ENCODE data around the gene TNFRSF18. TPM values are rescaled to one million over a fixed set of nuclear protein-coding genes. Genes with fewer than 3 reads are reported as not detected.

The TNFRSF18 gene
- total and polyA plus RNA-seq, 2 donors = 0.77 TPM; not detected in 1

DNA sequence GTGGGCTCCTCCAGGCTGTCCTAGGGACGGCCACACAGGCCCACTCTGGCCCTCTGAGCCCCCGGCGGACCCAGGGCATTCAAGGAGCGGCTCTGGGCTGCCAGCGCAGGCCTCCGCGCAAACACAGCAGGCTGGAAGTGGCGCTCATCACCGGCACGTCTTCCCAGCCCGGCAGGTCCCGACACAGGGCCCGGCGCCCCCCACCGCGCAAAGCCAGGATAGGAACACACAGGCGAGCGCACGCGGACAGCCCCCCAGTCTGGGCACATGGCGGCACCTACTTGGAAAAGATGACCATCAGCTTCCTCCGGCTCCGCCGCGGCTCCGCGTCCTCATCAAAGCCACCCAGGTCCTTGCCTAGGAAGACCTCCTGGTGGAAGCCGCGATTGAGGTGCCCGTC lies 21.8 kb upstream of the TNFRSF18 start:
- Histone ChIP-seq H3K4me1 (ENCODE audit: insufficient read depth) (no peaks in the 10 kb centered on the region), H3K27ac (ENCODE audit: low read depth) (no peak overlapping the region), H3K4me3 (ENCODE audit: low read depth, low read length) (no peak overlapping the region), H3K36me3 (ENCODE audit: insufficient read depth) (peaks cover 2% of the 10 kb centered on the region)
- DNase-seq (ENCODE audit: extremely low spot score) = no peak
- WGBS = 91% methylated on average over 30 of the region's 30 CpGs

DNA sequence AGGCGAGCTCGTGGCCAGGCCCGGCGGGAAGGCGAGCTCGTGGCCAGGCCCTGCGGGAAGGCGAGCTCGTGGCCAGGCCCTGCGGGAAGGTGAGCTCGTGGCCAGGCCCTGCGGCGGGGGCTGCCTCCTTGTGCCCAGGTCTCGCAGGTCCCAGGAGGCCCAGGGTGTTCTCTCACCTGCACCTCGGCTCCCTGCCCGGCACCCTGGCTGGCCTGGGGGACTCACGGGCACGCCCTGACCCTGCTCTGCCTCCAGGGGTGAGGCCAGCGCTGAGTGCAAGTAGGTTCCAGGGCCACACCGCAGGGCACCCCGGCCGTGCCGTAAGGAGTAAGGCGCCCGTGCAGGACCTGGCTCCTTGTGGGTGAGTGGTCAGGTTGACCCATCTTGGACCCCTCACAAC lies 21.0 kb upstream of the TNFRSF18 start:
- H3K4me3 ChIP-seq (ENCODE audit: low read depth, low read length) = no peak overlapping the region
- no peaks in the 10 kb centered on the region for H3K4me1 ChIP-seq (ENCODE audit: insufficient read depth)
- no peak for DNase-seq (ENCODE audit: extremely low spot score)
- peaks cover 2% of the 10 kb centered on the region for H3K36me3 ChIP-seq (ENCODE audit: insufficient read depth)
- 97% methylated on average over 25 of the region's 25 CpGs for WGBS
- H3K27ac ChIP-seq (ENCODE audit: low read depth) = no peak overlapping the region

DNA sequence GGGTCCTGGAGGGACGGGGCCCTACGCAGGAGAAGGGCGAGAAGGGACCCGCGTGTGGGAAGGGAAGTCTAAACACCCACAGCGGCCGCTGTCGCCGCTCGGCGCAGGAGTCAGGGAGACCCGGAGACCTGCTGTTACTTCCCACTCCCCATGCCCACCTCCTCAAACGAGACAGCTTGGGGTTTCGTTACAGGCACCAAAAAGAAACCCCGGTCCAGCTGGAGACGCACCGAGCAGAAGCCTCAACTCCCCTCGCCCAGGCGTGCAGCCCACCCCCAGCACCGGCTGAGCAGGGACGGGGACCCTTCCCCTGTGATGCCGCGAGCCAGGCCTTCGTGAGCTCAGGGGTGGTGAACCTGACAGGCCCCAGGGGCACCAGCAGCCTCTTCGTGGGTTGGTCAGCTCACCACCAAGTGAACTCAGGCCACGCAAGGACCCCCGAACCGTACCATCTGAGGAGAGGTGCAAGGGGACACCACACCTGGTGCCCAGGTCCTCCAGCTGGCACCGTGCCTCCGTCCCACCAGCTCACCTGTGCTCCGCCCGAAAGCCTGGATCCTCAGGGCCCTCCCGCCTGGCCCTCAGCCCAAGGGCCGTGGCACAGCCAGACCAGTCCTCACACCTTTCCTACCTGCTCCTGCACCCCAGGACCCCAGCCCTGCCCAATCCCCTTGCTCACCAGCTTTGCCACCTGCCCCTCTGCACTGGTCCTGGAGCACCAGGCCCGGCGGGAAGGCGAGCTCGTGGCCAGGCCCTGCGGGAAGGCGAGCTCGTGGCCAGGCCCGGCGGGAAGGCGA lies 20.4 kb upstream of the TNFRSF18 start:
- DNase-seq (ENCODE audit: extremely low spot score) = no peak
- Histone ChIP-seq H3K36me3 (ENCODE audit: insufficient read depth) (peaks cover 2% of the 10 kb centered on the region), H3K4me1 (ENCODE audit: insufficient read depth) (no peaks in the 10 kb centered on the region), H3K27ac (ENCODE audit: low read depth) (no peak overlapping the region), H3K4me3 (ENCODE audit: low read depth, low read length) (no peak overlapping the region)
- 90% methylated on average over 44 of the region's 44 CpGs for WGBS

DNA sequence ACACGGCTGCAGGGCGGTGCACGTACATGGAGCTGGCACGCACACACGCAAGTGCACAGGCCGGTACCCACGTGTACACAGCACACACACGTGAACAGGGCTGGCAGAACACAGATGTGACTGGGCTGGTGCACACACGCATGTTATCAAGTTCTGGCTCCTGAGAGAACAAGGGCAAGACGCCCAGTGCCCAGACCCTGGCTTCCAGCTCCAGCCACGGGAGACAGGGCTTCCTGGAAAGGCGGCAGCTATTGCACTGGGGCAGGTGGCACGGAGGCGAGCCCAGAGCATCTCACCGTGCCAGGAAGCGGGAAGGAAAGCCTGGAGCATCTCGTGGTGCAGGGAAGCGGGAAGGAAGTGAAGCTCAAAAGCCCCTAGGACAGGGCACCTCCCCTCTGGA lies 19.5 kb upstream of the TNFRSF18 start:
- no peak for DNase-seq (ENCODE audit: extremely low spot score)
- 87% methylated on average over 18 of the region's 18 CpGs for WGBS
- Histone ChIP-seq H3K27ac (ENCODE audit: low read depth) (no peak overlapping the region), H3K4me3 (ENCODE audit: low read depth, low read length) (no peak overlapping the region), H3K36me3 (ENCODE audit: insufficient read depth) (peaks cover 4% of the 10 kb centered on the region), H3K4me1 (ENCODE audit: insufficient read depth) (no peaks in the 10 kb centered on the region)

GRCh38 chr1:1225238-1225845 lies 18.9 kb upstream of the TNFRSF18 start:
- 88% methylated on average over 34 of the region's 34 CpGs for WGBS
- Histone ChIP-seq H3K27ac (ENCODE audit: low read depth) (no peak overlapping the region), H3K36me3 (ENCODE audit: insufficient read depth) (peaks cover 6% of the 10 kb centered on the region), H3K4me1 (ENCODE audit: insufficient read depth) (no peaks in the 10 kb centered on the region), H3K4me3 (ENCODE audit: low read depth, low read length) (no peak overlapping the region)
- DNase-seq (ENCODE audit: extremely low spot score) = no peak

DNA sequence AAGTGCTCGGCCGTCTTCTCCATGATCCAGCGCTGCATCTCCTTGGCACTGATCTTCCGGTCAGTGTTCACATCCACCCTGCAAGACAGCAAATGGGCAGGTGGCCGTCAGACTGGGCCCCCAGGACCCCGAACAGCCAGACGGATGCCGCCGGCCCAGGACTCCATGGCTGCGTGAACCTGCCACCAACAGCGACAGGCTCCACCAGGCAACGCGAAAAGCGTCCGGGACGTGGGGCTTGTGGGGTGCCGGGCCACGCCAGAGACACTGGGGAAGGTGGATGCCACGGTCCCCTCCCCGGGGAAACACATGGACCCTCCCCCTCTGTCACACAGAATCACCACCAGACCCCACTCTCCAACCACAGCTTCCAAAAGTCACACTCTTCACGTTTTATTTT lies 17.5 kb upstream of the TNFRSF18 start:
- Histone ChIP-seq H3K4me1 (ENCODE audit: insufficient read depth) (no peaks in the 10 kb centered on the region), H3K27ac (ENCODE audit: low read depth) (no peak overlapping the region), H3K36me3 (ENCODE audit: insufficient read depth) (peaks cover 6% of the 10 kb centered on the region), H3K4me3 (ENCODE audit: low read depth, low read length) (no peak overlapping the region)
- 93% methylated on average over 21 of the region's 21 CpGs for WGBS
- no peak for DNase-seq (ENCODE audit: extremely low spot score)

DNA sequence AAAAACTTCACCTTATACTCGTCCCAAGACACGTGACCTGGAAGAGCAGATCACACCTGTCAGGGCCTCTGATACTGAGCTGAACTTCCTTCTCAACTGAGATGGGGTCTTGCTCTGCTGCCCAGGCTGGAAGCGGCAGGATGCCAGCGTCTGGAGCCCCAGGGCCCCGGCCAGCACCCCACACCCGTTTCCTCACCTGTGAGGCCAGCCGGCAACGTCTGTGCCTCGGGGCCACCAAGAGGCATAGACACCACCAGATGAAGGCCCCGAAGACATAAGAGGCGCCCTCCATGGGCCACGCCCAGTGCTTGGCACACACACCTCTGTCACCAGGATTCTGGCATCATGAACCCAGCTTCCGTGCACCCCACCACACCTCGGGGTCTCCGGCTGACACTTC lies 16.9 kb upstream of the TNFRSF18 start:
- Histone ChIP-seq H3K36me3 (ENCODE audit: insufficient read depth) (peaks cover 6% of the 10 kb centered on the region), H3K4me1 (ENCODE audit: insufficient read depth) (no peaks in the 10 kb centered on the region), H3K27ac (ENCODE audit: low read depth) (no peak overlapping the region), H3K4me3 (ENCODE audit: low read depth, low read length) (no peak overlapping the region)
- DNase-seq (ENCODE audit: extremely low spot score) = no peak
- WGBS = 95% methylated on average over 15 of the region's 15 CpGs

- peaks cover 6% of the 10 kb centered on the region for H3K36me3 ChIP-seq (ENCODE audit: insufficient read depth)
- no peak overlapping the region for H3K4me3 ChIP-seq (ENCODE audit: low read depth, low read length)
- DNase-seq (ENCODE audit: extremely low spot score) = no peak
- H3K27ac ChIP-seq (ENCODE audit: low read depth) = no peak overlapping the region
- no peaks in the 10 kb centered on the region for H3K4me1 ChIP-seq (ENCODE audit: insufficient read depth)
- 92% methylated on average over 44 of the region's 44 CpGs for WGBS
Observed at GRCh38 chr1:1222575-1223225, 16.3 kb upstream of the TNFRSF18 start.

- peaks cover 6% of the 10 kb centered on the region for H3K36me3 ChIP-seq (ENCODE audit: insufficient read depth)
- WGBS = 87% methylated on average over 30 of the region's 30 CpGs
Observed at GRCh38 chr1:1221887-1222574, 15.6 kb upstream of the TNFRSF18 start.

GRCh38 chr1:1220197-1220596 lies 13.8 kb upstream of the TNFRSF18 start:
- no peak overlapping the region for H3K4me3 ChIP-seq (ENCODE audit: low read depth, low read length)
- 88% methylated on average over 24 of the region's 24 CpGs for WGBS
- no peak overlapping the region for H3K27ac ChIP-seq (ENCODE audit: low read depth)
- DNase-seq (ENCODE audit: extremely low spot score) = no peak
- H3K36me3 ChIP-seq (ENCODE audit: insufficient read depth) = peaks cover 6% of the 10 kb centered on the region
- H3K4me1 ChIP-seq (ENCODE audit: insufficient read depth) = no peaks in the 10 kb centered on the region

More at GRCh38 chr1:1221887-1222574, 15.6 kb upstream of the TNFRSF18 start:
- Histone ChIP-seq H3K4me1 (ENCODE audit: insufficient read depth) (no peaks in the 10 kb centered on the region), H3K4me3 (ENCODE audit: low read depth, low read length) (no peak overlapping the region), H3K27ac (ENCODE audit: low read depth) (no peak overlapping the region)
- DNase-seq (ENCODE audit: extremely low spot score) = no peak

GRCh38 chr1:1219341-1219740 lies 12.9 kb upstream of the TNFRSF18 start:
- WGBS = 92% methylated on average over 20 of the region's 20 CpGs

DNA sequence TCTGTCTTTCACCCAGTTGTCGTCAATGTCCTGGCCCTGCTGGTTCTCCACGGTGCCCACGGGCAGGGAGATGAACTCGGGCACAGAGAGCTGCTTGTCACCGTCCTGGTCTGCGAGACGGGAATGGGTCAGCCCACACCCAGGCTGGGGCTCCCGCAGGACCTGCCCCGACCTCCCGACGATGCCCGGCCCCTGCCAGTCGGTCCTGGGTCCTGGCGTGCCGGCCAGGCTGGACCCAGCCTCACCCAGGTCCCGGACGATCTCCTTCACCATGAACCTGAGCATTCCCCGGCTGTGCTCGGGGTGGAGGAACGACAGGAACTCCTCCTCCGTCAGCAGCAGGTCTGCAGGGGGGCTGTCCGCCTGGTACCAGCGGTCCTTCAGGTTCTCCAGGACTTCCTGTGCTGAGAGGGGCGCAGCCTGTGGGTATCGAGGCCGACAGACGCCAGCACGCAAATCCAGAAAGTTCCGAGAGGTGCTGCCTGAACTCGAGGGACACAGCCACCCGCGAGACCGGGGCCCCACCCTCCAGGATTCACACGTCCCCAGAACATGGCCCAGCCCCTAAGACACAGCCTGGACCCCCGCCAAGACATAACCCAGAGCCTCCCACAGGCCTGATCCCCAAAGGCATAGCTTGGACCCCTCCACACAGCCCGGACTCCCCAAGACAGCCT lies 12.3 kb upstream of the TNFRSF18 start:
- Histone ChIP-seq H3K4me3 (ENCODE audit: low read depth, low read length) (no peak overlapping the region), H3K36me3 (ENCODE audit: insufficient read depth) (peaks cover 6% of the 10 kb centered on the region), H3K4me1 (ENCODE audit: insufficient read depth) (no peaks in the 10 kb centered on the region), H3K27ac (ENCODE audit: low read depth) (no peak overlapping the region)
- no peak for DNase-seq (ENCODE audit: extremely low spot score)
- 93% methylated on average over 36 of the region's 36 CpGs for WGBS

More at GRCh38 chr1:1219341-1219740, 12.9 kb upstream of the TNFRSF18 start:
- Histone ChIP-seq H3K4me3 (ENCODE audit: low read depth, low read length) (no peak overlapping the region), H3K27ac (ENCODE audit: low read depth) (no peak overlapping the region), H3K4me1 (ENCODE audit: insufficient read depth) (no peaks in the 10 kb centered on the region), H3K36me3 (ENCODE audit: insufficient read depth) (peaks cover 6% of the 10 kb centered on the region)
- no peak for DNase-seq (ENCODE audit: extremely low spot score)
